DMS153 treated with DMSO at 0.1 percent for 48 hours (cell line): ENCODE data around the gene ATXN7L1.

Experiments used
- DNase-seq: peaks from one replicate; lab custom pipeline; 2025; ENCODE audit not compliant: unreplicated experiment; lab: John Stamatoyannopoulos, UW

ATXN7L1 gene

DNA sequence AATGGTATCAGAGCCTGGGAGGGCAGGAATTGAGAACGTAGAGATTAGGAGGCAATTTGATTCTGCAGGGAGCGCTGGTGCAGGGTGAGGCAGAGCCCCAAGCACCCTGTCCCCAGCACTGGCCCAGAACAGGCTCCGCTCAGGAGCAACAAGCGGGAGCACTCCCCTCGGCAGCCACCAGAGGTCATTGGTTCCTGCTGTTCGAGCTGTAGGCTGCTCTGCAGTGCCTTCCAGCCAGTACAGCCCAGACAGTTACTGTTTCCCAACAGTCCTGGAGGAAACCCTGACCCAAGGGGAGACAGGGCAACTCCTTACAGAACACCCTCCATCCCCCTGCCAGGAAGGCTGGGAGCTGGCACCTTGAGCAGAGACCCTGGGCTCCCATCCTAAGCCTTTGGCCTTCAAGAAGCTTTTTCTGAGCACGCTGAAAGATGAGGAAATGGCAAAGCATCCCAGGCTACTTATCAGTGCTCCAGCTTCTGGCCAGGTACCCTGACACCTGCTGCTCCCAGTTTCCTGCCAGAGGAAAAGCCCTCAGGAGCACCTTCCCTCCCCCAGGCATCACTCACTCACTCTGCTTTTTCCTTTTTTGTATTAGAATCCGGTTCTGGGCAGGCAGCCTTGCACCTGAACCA lies 223.9 kb downstream of the ATXN7L1 start:
- DNase-seq, result peak; percentile 74

GRCh38 chr7:105651798-105652197 lies 224.6 kb downstream of the ATXN7L1 start:
- DNase-seq, result no peak

- DNase-seq, result no peak
Observed at GRCh38 chr7:105650382-105650970, 225.9 kb downstream of the ATXN7L1 start.

GRCh38 chr7:105649727-105650381 lies 226.5 kb downstream of the ATXN7L1 start:
- no peak for DNase-seq

- peak; percentile 79 for DNase-seq
Observed at GRCh38 chr7:105648561-105649401, 227.6 kb downstream of the ATXN7L1 start.

DNA sequence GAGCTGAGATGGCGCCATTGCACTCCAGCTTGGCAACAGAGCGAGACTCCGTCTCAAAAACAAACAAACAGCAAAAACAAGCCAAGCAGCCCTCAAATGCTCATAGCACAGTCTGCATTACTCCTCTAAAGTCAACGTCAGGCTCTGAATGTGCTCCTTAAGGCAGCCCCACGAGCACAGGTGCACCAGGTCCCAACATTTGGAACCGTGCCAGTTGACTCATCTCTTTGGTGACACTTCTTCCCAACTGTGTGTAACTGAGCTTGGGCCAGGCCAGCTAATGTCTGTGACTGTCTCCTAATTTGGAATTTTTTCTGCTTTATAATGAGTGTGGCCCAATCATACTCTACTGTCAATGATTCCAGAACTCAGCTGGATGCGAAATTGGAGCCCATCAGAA lies 228.8 kb downstream of the ATXN7L1 start:
- no peak for DNase-seq

DNA sequence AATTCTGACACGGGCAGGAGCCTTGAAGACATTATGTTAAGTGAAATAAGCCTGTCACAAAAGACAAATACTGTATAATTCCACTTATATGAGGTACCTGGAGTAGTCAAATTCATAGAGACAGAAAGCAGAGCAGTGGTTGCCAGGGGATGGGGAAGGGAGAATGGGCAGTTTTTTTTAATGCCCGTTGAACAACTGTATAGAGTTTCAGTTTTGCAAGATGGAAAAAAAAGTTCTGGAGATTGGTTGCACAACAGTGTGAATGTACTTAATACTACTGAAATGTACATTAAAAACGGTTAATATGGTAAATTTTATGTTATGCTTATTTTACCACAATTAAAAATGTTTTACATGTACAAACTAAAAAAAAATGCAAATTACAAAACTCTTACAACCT lies 231.5 kb downstream of the ATXN7L1 start:
- no peak for DNase-seq

DNA sequence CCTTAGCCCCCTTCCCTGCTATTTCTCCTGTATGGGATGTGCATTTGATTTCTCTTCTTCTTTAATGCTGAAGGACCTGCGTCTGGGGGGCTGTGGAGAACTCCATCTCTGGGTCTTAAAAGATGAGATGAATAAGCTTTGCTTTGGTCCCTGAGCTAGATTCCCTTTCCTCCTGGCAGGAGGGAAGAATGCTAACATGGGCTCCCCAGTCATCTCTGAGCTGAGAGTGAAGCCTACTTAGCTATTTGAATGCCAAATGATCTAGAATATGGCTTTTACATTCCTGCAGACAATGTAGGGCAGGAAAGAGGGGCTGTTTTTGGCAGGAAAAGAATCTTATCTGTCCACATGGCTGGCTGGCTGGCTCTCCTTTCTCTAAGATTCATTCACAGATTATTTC lies 232.5 kb downstream of the ATXN7L1 start:
- no peak for DNase-seq

- no peak for DNase-seq
Observed at GRCh38 chr7:105643384-105643783, 233.0 kb downstream of the ATXN7L1 start.

DNA sequence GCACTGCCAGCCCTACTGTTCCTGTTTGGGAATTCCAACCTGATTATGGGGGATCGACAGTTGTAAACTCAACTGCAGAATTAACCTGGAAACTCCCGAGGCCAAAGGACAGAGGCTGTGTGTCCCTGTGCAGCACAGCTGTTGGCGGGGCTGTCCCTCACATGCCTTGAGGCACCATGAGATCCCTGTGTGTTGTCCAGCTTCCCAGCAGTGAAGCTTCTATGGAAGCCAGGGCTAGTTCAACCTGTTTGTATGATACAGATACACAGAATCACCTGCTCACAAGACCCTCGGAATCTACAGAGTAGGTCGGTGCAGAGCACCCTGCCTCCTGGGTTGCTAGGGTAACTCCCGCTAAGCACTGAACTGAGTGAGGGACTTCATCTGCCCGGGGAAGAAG lies 234.1 kb downstream of the ATXN7L1 start:
- no peak for DNase-seq

DNA sequence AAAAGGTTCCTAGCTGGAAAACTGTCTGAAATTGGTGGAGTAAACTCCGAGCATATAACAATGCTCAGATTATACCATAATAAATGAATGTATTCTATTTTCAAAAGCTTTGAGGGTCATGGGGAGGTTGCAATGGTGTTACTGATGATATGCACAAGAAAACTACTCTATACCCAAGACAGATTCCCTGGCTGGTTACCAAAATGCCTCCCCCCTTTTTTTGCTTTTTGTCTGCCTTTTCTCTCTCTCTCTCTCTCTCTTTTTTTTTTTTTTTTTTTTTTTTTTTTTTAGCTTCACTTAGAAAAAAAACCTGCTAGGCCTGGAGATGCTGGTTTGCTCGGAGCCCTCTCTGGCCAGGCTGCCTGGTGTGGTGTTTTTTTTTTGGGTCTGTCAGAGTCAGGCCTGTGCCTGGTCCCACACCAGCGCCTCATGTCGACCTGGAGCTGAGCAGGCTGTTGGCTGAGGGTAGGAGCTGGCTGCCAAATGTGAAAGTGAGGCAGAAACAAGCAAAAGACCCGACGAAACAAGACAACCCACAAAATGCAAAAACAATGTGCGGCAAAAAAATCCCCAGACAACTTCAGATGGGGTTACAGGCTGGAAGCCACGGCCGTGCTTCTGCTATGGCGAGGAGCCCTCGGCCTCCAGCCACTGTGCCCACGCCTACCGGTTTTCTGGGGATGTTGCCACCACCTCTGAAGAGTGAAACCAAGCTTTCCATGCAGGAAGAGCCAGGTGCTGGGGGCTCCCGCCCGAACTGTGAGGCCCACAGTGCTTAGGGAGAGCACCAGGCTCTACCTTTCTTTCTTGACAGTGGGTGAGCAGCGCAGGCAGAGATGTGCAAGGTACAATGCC lies 235.2 kb downstream of the ATXN7L1 start:
- DNase-seq, result no peak

DNA sequence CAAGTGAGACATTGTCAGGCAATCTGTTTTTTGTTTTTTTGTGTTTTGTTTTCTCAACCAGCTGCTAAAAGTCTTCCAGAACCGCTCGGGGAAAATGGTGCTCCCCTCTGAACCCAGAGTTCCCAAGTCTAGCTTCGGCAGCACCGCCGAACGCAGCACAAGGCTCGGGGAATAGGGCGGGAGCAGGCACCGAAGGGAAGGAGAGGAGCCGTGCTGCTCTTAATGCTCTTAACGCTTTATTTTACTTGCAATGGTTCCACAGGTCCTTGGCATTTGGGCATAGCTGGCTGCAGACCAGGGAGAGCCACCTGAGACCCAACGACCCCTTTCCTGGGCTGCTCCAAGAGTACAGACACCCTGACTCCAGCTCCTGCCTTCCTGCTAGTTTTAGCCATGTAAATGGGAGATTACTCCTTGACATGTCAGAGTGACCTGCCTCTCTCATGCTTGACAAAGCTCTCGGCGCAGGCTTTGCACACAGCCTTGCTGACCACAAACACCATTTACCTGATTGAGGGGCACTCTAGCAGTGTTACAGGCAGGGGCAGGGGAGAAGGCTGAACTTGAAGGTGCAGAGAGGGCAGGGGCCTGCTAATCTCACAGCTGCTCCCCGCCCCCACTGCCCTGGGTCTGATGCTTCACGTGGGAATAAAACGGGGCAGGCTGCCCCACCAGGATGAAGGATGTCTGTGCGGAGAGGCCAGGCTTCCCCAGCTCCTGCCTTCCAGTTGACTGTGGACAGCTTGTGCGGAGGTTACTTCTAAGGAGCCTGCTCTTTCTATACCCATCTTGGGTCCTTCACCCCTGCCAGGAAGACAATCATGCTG lies 236.5 kb downstream of the ATXN7L1 start:
- DNase-seq, result no peak

DNA sequence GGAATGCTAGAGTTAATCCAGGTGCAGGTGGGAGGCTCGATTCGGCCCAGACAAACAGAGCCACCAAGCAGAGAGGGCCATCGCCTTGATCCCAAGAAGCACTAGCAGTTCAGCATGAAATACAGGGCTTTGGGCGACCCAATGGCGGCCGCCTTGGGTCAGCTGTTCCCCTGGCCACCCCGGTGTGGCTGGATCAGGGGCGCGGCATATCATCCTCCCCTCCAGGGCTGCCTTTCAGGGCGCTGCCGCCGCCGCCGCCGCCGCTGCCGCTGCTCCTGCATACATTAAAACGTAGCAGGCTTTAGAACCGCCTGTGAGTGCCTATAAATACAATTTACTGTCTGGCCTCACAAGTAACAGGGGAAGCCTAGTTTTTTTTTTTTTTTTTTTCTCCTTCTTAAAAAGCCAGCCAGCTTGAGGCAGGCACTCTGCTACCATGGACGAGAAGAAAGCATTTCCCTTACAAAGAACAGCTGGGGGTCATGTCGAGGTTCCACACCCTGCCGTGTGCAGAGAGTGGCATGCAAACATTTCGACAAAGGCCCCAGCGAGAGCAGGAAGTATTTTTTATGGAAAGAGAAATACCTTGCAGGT lies 237.4 kb downstream of the ATXN7L1 start:
- peak; percentile 70 for DNase-seq

GRCh38 chr7:105638334-105638733 lies 238.1 kb downstream of the ATXN7L1 start:
- no peak for DNase-seq

GRCh38 chr7:105637755-105638154 lies 238.6 kb downstream of the ATXN7L1 start:
- DNase-seq, result peak; percentile 82

DNA sequence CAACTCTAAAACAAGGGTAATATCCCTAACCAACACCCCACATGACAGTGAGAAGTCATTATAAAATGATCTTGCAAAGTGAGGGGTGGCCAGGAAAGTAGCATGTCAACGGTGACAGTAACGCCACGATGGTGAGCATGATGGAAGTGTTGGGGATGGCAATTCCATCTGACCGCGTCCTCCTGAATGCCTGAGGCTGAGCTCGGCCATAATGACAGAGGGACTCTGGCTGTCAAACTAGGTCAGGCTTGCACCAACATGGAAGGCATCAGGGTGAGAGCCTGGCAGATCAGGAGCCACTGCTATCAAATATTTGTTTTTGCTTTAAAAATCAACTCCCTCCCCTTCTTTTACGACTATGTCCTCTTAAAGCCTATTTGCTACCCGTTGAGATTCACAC lies 239.4 kb downstream of the ATXN7L1 start:
- DNase-seq, result no peak

- no peak for DNase-seq
Observed at GRCh38 chr7:105635197-105635596, 241.2 kb downstream of the ATXN7L1 start.

- DNase-seq, result no peak
Observed at GRCh38 chr7:105625986-105626385, 250.4 kb downstream of the ATXN7L1 start.

DNA sequence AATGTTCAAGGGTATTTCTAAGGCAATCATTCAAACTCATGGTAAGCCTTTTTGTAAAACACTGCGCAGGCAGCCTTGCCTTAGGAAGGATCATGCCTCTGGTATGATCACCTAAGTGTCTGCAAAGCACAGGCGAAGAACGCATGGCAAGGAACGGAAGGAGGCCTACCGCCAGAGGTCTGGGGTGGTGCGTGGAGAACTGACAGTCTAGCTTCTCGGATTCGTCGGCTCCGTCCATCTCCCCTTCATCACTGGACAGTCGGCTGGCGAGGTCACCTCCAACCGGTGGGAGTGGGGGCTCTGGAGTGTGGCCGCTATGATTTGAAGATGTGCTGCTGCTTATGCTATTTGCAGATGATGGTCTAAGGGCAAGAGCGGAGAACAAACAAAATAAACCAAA lies 252.5 kb downstream of the ATXN7L1 start:
- no peak for DNase-seq

DNA sequence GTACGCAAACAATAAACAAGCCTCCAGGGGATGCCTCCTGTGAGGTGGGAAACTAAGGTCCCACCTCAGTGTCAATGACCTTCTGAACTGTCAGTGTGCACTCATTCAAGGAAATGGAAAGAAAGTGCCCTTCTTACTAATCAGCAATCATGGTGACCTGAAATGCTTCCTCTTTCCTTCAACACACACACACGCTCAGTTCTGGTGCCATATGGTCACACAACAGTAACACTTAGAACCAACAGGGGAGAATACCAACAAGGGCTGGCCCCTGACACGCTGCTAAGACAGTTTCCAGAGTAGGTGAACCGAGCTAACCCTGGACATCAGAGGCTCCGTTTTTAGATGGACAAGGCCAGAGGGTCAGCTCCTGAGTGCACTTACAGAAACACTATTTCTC lies 253.0 kb downstream of the ATXN7L1 start:
- no peak for DNase-seq
